DOHH2 (cell line): Measurements from ENCODE around the gene NEURL1.

Experiments used
- H3F3A ChIP-seq: fragments of 200-600 bp; sonication (generic), shearing (Covaris generic); 2 replicates; pipeline ENCODE4 v1.6.0; 2016; ENCODE audit warnings: antibody characterized with exemption, mild to moderate bottlenecking; ENCODE audit not compliant: control insufficient read depth, insufficient read depth
- H3K27ac ChIP-seq: fragments of 200-600 bp; sonication (generic); 2 replicates; pipeline ENCODE4 v1.5.1; 2014; ENCODE audit warnings: low read depth, mild to moderate bottlenecking, low read length, moderate library complexity
- H3K27me3 ChIP-seq: fragments of 200-600 bp; sonication (generic); 2 replicates; pipeline ENCODE4 v1.6.1; 2014; ENCODE audit warnings: mild to moderate bottlenecking, low read length, mixed read lengths; ENCODE audit not compliant: control insufficient read depth
- H3K36me3 ChIP-seq: fragments of 200-600 bp; sonication (generic); 2 replicates; pipeline ENCODE4 v1.6.1; 2014; ENCODE audit warnings: mild to moderate bottlenecking, low read length, moderate library complexity, mixed read lengths; ENCODE audit not compliant: control insufficient read depth
- H3K4me1 ChIP-seq: fragments of 200-600 bp; sonication (generic); 2 replicates; pipeline ENCODE4 v1.6.1; 2014; ENCODE audit warnings: mild to moderate bottlenecking, low read length, mixed read lengths; ENCODE audit not compliant: control insufficient read depth
- H3K4me2 ChIP-seq: fragments of 200-600 bp; sonication (generic); 2 replicates; pipeline ENCODE4 v1.6.0; 2014; ENCODE audit warnings: mild to moderate bottlenecking, low read length, moderate library complexity
- H3K4me3 ChIP-seq: fragments of 200-600 bp; sonication (generic); 2 replicates; pipeline ENCODE4 v1.5.1; 2014; ENCODE audit warnings: mild to moderate bottlenecking, low read length, mixed read lengths
- H3K79me2 ChIP-seq: fragments of 200-600 bp; sonication (generic); 2 replicates; pipeline ENCODE4 v1.6.1; 2014; ENCODE audit warnings: mild to moderate bottlenecking, low read length, mixed read lengths; ENCODE audit not compliant: control insufficient read depth
- H3K9me2 ChIP-seq: fragments of 200-600 bp; sonication (generic); replicated peaks from 2 replicates; pipeline ENCODE4 v1.6.1; 2014; ENCODE audit warnings: mild to moderate bottlenecking, low read length, mixed read lengths; ENCODE audit not compliant: control insufficient read depth
- H3K9me3 ChIP-seq: fragments of 200-600 bp; sonication (generic); 2 replicates; pipeline ENCODE4 v1.6.1; 2014; ENCODE audit warnings: antibody characterized with exemption, low read length, mixed read lengths; ENCODE audit not compliant: control insufficient read depth, insufficient read depth
- H4K20me1 ChIP-seq: fragments of 200-600 bp; sonication (generic); 2 replicates; pipeline ENCODE4 v1.6.0; 2014; ENCODE audit warnings: low read depth, mild to moderate bottlenecking, antibody characterized with exemption, low read length, moderate library complexity; ENCODE audit not compliant: control insufficient read depth, insufficient read depth
- CTCF ChIP-seq: fragments of 200-600 bp; sonication (generic); IDR thresholded peaks from one replicate; pipeline ENCODE4 v1.5.1; 2014; ENCODE audit warnings: antibody characterized with exemption, mild to moderate bottlenecking, low read depth, low read length; ENCODE audit not compliant: poor library complexity, severe bottlenecking
- EZH2phosphoT487 ChIP-seq: fragments of 200-600 bp; sonication (generic); IDR thresholded peaks from 2 replicates; pipeline ENCODE4 v1.6.1; 2017; ENCODE audit warnings: borderline replicate concordance, mild to moderate bottlenecking, antibody characterized with exemption, low read length, moderate library complexity, mixed read lengths

Gene NEURL1

GRCh38 chr10:103576862-103577261, 83.4 kb downstream of the NEURL1 start:
- Histone ChIP-seq H3F3A (no peaks in the 10 kb centered on the region), H3K9me2 (no peaks in the 10 kb centered on the region), H3K4me3 (no peak overlapping the region), H3K9me3 (no peaks in the 10 kb centered on the region), H4K20me1 (no peaks in the 10 kb centered on the region), H3K27me3 (peaks cover 6% of the 10 kb centered on the region; the same call in 1 of the 2 replicates), H3K79me2 (no peaks in the 10 kb centered on the region), H3K4me2 (no peak overlapping the region), H3K4me1 (no peaks in the 10 kb centered on the region), H3K27ac (no peak overlapping the region), H3K36me3 (no peaks in the 10 kb centered on the region)
- TF ChIP-seq EZH2phosphoT487, result no peak
- no peak for TF ChIP-seq CTCF

GRCh38 chr10:103578782-103579382, 85.4 kb downstream of the NEURL1 start:
- Histone ChIP-seq H3K4me3 (no peak overlapping the region), H3K4me1 (peaks cover 2% of the 10 kb centered on the region), H4K20me1 (no peaks in the 10 kb centered on the region), H3K79me2 (no peaks in the 10 kb centered on the region), H3K9me2 (no peaks in the 10 kb centered on the region), H3K36me3 (no peaks in the 10 kb centered on the region), H3K4me2 (no peak overlapping the region), H3K9me3 (no peaks in the 10 kb centered on the region), H3K27ac (no peak overlapping the region), H3F3A (no peaks in the 10 kb centered on the region), H3K27me3 (peaks cover 6% of the 10 kb centered on the region; the same call in 1 of the 2 replicates)
- TF ChIP-seq EZH2phosphoT487 (no peak), CTCF (no peak)

GRCh38 chr10:103580011-103580410, 86.5 kb downstream of the NEURL1 start:
- H3K27me3 ChIP-seq, result peaks cover 6% of the 10 kb centered on the region; the same call in 1 of the 2 replicates
- peaks cover 7% of the 10 kb centered on the region for H3K4me1 ChIP-seq
- TF ChIP-seq EZH2phosphoT487, result no peak
- TF ChIP-seq CTCF, result no peak
- no peak overlapping the region for H3K4me2 ChIP-seq
- no peak overlapping the region for H3K4me3 ChIP-seq
- no peaks in the 10 kb centered on the region for H4K20me1 ChIP-seq
- H3F3A ChIP-seq, result no peaks in the 10 kb centered on the region
- no peaks in the 10 kb centered on the region for H3K36me3 ChIP-seq
- no peaks in the 10 kb centered on the region for H3K79me2 ChIP-seq
- no peaks in the 10 kb centered on the region for H3K9me2 ChIP-seq
- no peak overlapping the region for H3K27ac ChIP-seq
- H3K9me3 ChIP-seq, result no peaks in the 10 kb centered on the region
